HepG2 (cell line): ENCODE results near the gene ADAM19.

Experiments used
- BCLAF1 ChIP-seq: fragments of 450-650 bp; IDR thresholded peaks from 2 replicates; pipeline ENCODE4 v1.6.1; 2017; ENCODE audit warnings: mild to moderate bottlenecking
- CTCF ChIP-seq: sonication (generic); formaldehyde crosslinking; IDR thresholded peaks from 2 replicates; pipeline ENCODE4 v1.5.0; 2020; ENCODE audit warnings: mild to moderate bottlenecking, missing genetic modification reagents, moderate library complexity
- EZH2 ChIP-seq: conservative IDR thresholded peaks from 2 replicates; pipeline ENCODE4 v1.6.1; 2012; ENCODE audit warnings: mild to moderate bottlenecking, low read depth, low read length, moderate library complexity
- IRF2 ChIP-seq: IDR thresholded peaks from 2 replicates; pipeline ENCODE4 v1.6.1; 2018; ENCODE audit warnings: missing genetic modification reagents, missing compliant biosample characterization
- ISL2 ChIP-seq: sonication (generic); formaldehyde crosslinking; IDR thresholded peaks from 2 replicates; pipeline ENCODE4 v1.5.0; 2020; ENCODE audit warnings: missing genetic modification reagents
- NONO ChIP-seq, 2 experiments: fragments of 450-650 bp in 1 of 2; sonication (generic) in 1 of 2; formaldehyde crosslinking in 1 of 2; IDR thresholded peaks in 1 of 2; conservative IDR thresholded peaks in 1 of 2; 2 replicates each; pipeline versions ENCODE4 v1.6.1 to v1.8.0; 2017 to 2022; ENCODE audit warnings: mild to moderate bottlenecking in 1 of 2, missing genetic modification reagents in 1 of 2, moderate library complexity in 1 of 2
- NR0B2 ChIP-seq: sonication (generic); formaldehyde crosslinking; IDR thresholded peaks from 2 replicates; pipeline ENCODE4 v1.4.0; 2020; ENCODE audit warnings: mild to moderate bottlenecking, missing genetic modification reagents
- POLR2A ChIP-seq, 2 experiments: IDR thresholded peaks; 2 replicates each; pipeline ENCODE4 v1.6.1; 2011; ENCODE audit warnings: low read depth in 2 of 2, low read length in 2 of 2, mild to moderate bottlenecking in 1 of 2, moderate library complexity in 1 of 2; ENCODE audit not compliant: insufficient read depth in 1 of 2
- POLR2AphosphoS5 ChIP-seq: IDR thresholded peaks from 2 replicates; pipeline ENCODE4 v1.6.1; 2012; ENCODE audit warnings: low read depth, low read length
- ZNF235 ChIP-seq: sonication (generic); formaldehyde crosslinking; IDR thresholded peaks from 2 replicates; pipeline ENCODE4 v1.8.1; 2023; ENCODE audit warnings: mild to moderate bottlenecking, missing genetic modification reagents, borderline replicate concordance
- ZNF468 ChIP-seq: sonication (generic); formaldehyde crosslinking; IDR thresholded peaks from 2 replicates; pipeline ENCODE4 v1.8.0; 2022; ENCODE audit warnings: mild to moderate bottlenecking, moderate library complexity, missing genetic modification reagents
- ZNF678 ChIP-seq: sonication (generic); formaldehyde crosslinking; IDR thresholded peaks from 2 replicates; pipeline ENCODE4 v1.4.0; 2020; ENCODE audit warnings: mild to moderate bottlenecking, missing genetic modification reagents
- TF ChIP-seq, protein P1 (sequence below): sonication (generic); formaldehyde crosslinking; IDR thresholded peaks from 2 replicates; pipeline ENCODE4 v1.4.0; 2020; ENCODE audit warnings: missing genetic modification reagents
- TF ChIP-seq, protein P2 (sequence below): sonication (generic); formaldehyde crosslinking; IDR thresholded peaks from 2 replicates; pipeline ENCODE4 v1.4.0; 2020; ENCODE audit warnings: missing genetic modification reagents

GRCh38 chr5:157444224-157444623 is 131.4 kb downstream of the ADAM19 start:
- no peak for TF ChIP-seq POLR2A (IDR thresholded peaks at IDR 0.05; ENCODE audit: insufficient read depth in 1 of 2, low read depth in 2 of 2, low read length in 2 of 2)
- TF ChIP-seq BCLAF1 = no peak
- TF ChIP-seq, protein P1, sequence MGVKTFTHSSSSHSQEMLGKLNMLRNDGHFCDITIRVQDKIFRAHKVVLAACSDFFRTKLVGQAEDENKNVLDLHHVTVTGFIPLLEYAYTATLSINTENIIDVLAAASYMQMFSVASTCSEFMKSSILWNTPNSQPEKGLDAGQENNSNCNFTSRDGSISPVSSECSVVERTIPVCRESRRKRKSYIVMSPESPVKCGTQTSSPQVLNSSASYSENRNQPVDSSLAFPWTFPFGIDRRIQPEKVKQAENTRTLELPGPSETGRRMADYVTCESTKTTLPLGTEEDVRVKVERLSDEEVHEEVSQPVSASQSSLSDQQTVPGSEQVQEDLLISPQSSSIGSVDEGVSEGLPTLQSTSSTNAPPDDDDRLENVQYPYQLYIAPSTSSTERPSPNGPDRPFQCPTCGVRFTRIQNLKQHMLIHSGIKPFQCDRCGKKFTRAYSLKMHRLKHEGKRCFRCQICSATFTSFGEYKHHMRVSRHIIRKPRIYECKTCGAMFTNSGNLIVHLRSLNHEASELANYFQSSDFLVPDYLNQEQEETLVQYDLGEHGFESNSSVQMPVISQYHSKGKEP (CRISPR knock-in tag) = no peak
- TF ChIP-seq ZNF468 (CRISPR knock-in tag) = no peak
- no peak for TF ChIP-seq NR0B2
- TF ChIP-seq CTCF = no peak
- TF ChIP-seq IRF2 (CRISPR knock-in tag) = no peak
- TF ChIP-seq ZNF235 (CRISPR knock-in tag) = no peak
- TF ChIP-seq ISL2 (CRISPR knock-in tag) = no peak
- TF ChIP-seq NONO (IDR thresholded peaks at IDR 0.05) = no peak
- TF ChIP-seq NONO (CRISPR knock-in tag; conservative IDR thresholded peaks at IDR 0.05) = no peak
- TF ChIP-seq POLR2AphosphoS5 = no peak
- no peak for TF ChIP-seq ZNF678
- no peak for TF ChIP-seq EZH2
- TF ChIP-seq, protein P2, sequence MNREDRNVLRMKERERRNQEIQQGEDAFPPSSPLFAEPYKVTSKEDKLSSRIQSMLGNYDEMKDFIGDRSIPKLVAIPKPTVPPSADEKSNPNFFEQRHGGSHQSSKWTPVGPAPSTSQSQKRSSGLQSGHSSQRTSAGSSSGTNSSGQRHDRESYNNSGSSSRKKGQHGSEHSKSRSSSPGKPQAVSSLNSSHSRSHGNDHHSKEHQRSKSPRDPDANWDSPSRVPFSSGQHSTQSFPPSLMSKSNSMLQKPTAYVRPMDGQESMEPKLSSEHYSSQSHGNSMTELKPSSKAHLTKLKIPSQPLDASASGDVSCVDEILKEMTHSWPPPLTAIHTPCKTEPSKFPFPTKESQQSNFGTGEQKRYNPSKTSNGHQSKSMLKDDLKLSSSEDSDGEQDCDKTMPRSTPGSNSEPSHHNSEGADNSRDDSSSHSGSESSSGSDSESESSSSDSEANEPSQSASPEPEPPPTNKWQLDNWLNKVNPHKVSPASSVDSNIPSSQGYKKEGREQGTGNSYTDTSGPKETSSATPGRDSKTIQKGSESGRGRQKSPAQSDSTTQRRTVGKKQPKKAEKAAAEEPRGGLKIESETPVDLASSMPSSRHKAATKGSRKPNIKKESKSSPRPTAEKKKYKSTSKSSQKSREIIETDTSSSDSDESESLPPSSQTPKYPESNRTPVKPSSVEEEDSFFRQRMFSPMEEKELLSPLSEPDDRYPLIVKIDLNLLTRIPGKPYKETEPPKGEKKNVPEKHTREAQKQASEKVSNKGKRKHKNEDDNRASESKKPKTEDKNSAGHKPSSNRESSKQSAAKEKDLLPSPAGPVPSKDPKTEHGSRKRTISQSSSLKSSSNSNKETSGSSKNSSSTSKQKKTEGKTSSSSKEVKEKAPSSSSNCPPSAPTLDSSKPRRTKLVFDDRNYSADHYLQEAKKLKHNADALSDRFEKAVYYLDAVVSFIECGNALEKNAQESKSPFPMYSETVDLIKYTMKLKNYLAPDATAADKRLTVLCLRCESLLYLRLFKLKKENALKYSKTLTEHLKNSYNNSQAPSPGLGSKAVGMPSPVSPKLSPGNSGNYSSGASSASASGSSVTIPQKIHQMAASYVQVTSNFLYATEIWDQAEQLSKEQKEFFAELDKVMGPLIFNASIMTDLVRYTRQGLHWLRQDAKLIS (CRISPR knock-in tag) = no peak
